ENCODE measurements around the gene GNG4. TPM values are rescaled to one million over a fixed set of nuclear protein-coding genes. Genes with fewer than 3 reads are reported as not detected.
"Not testable (repeated sequence)": the region's sequence is repeated elsewhere in the genome, so short reads cannot be mapped to it uniquely, and the experiment has no call there.

The GNG4 gene
- total and polyA plus RNA-seq, 5 donors from 2014 or later = not detected

- H3K27ac Mint-ChIP-seq = no peak overlapping the region
These were observed 17.8 kb downstream of the GNG4 start for GRCh38 chr1:235631816-235632215.

DNA sequence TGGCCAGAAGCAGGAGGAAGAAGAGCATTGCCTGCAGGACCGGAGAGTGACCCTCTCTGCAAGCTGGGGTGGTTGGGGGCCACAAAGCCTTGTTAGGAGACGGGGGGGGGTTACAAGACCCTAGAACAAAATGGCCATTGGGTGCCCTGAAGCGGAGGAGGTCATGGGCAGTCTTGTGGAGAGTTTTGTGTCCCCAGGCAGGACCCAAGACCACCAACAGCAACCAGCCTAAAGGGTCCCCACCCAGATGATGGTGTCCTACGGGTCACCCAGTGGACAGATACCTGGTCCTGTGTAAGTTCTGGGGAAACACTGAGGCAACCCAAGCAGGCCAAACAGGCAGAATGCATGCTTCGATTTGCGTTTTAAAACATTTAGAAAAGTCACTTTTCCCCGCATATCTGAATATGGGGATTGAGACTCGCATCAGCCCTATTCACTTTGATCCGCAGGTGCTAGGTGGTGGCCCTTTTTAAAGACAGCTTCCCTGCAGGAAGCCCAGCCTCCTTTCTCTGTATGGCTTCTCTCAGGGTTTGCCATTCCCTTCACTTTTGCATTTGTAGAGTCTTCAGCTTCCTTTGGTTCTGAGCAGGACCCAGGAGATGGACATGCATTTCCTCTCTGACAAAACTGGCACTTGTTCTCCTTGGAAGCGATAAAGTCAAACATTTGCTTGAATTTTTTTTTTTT is 21.1 kb downstream of the GNG4 start:
- Mint-ChIP-seq H3K4me3 (no peak overlapping the region), H3K36me3 (no peaks in the 10 kb centered on the region), H3K27ac (no peak overlapping the region), H3K27me3 (peaks cover 35% of the 10 kb centered on the region), H3K4me1 (peaks cover 0 to 7% (median 5%) of the 10 kb centered on the region in 4 donors), H3K9me3 (peaks cover 0 to 3% (median 0%) of the 10 kb centered on the region in 7 donors)
- Histone ChIP-seq H3K4me3 (ENCODE audit: low read depth, low read length) (no peak overlapping the region), H3K4me1 (ENCODE audit: control insufficient read depth, insufficient read depth, low read length, poor library complexity, severe bottlenecking) (no peaks in the 10 kb centered on the region), H3K9me3 (ENCODE audit: control insufficient read depth in 2 of 2, low read length in 2 of 2) (no peaks in the 10 kb centered on the region), H3K27me3 (ENCODE audit: control insufficient read depth, insufficient read depth, low read length) (no peaks in the 10 kb centered on the region), H3K27ac (ENCODE audit: insufficient read depth, low read length, poor library complexity, severe bottlenecking) (no peak overlapping the region), H3K36me3 (ENCODE audit: control insufficient read depth, insufficient read depth, low read length) (no peaks in the 10 kb centered on the region)
- ATAC-seq (ENCODE audit: low read depth in 2 of 2) = no peak
- DNase-seq = no peak

More at GRCh38 chr1:235631816-235632215, 17.8 kb downstream of the GNG4 start:
- DNase-seq (no peak), ATAC-seq (ENCODE audit: low read depth in 2 of 2) (no peak)
- peaks cover 0 to 7% (median 5%) of the 10 kb centered on the region in 4 donors for H3K4me1 Mint-ChIP-seq
- peaks cover 40% of the 10 kb centered on the region for H3K27me3 Mint-ChIP-seq
- H3K36me3 Mint-ChIP-seq = no peaks in the 10 kb centered on the region
- H3K4me3 ChIP-seq (ENCODE audit: low read depth, low read length) = no peak overlapping the region
- no peak overlapping the region for H3K4me3 Mint-ChIP-seq
- no peaks in the 10 kb centered on the region for H3K36me3 ChIP-seq (ENCODE audit: control insufficient read depth, insufficient read depth, low read length)
- no peaks in the 10 kb centered on the region for H3K4me1 ChIP-seq (ENCODE audit: control insufficient read depth, insufficient read depth, low read length, poor library complexity, severe bottlenecking)
- peaks cover 0 to 6% (median 0%) of the 10 kb centered on the region in 7 donors for H3K9me3 Mint-ChIP-seq
- no peaks in the 10 kb centered on the region for H3K9me3 ChIP-seq (ENCODE audit: control insufficient read depth in 2 of 2, low read length in 2 of 2)
- no peak overlapping the region for H3K27ac ChIP-seq (ENCODE audit: insufficient read depth, low read length, poor library complexity, severe bottlenecking)
- H3K27me3 ChIP-seq (ENCODE audit: control insufficient read depth, insufficient read depth, low read length) = peaks cover 3% of the 10 kb centered on the region

- DNase-seq (no peak), ATAC-seq (ENCODE audit: low read depth in 2 of 2) (no peak)
- H3K27ac Mint-ChIP-seq = no peak overlapping the region
- H3K4me3 Mint-ChIP-seq = no peak overlapping the region
- no peaks in the 10 kb centered on the region for H3K9me3 Mint-ChIP-seq
- no peaks in the 10 kb centered on the region for H3K36me3 ChIP-seq (ENCODE audit: control insufficient read depth, insufficient read depth, low read length)
- no peaks in the 10 kb centered on the region for H3K9me3 ChIP-seq (ENCODE audit: control insufficient read depth in 2 of 2, low read length in 2 of 2)
- no peak overlapping the region for H3K27ac ChIP-seq (ENCODE audit: insufficient read depth, low read length, poor library complexity, severe bottlenecking)
- no peaks in the 10 kb centered on the region for H3K4me1 Mint-ChIP-seq
- no peak overlapping the region for H3K4me3 ChIP-seq (ENCODE audit: low read depth, low read length)
- no peaks in the 10 kb centered on the region for H3K27me3 ChIP-seq (ENCODE audit: control insufficient read depth, insufficient read depth, low read length)
- peaks cover 18% of the 10 kb centered on the region for H3K27me3 Mint-ChIP-seq
- H3K4me1 ChIP-seq (ENCODE audit: control insufficient read depth, insufficient read depth, low read length, poor library complexity, severe bottlenecking) = no peaks in the 10 kb centered on the region
- H3K36me3 Mint-ChIP-seq = no peaks in the 10 kb centered on the region
These were observed 23.8 kb downstream of the GNG4 start for GRCh38 chr1:235625831-235626230.

GRCh38 chr1:235625340-235625739 is 24.2 kb downstream of the GNG4 start:
- Histone ChIP-seq H3K27me3 (ENCODE audit: control insufficient read depth, insufficient read depth, low read length) (no peaks in the 10 kb centered on the region), H3K4me3 (ENCODE audit: low read depth, low read length) (no peak overlapping the region), H3K4me1 (ENCODE audit: control insufficient read depth, insufficient read depth, low read length, poor library complexity, severe bottlenecking) (no peaks in the 10 kb centered on the region), H3K36me3 (ENCODE audit: control insufficient read depth, insufficient read depth, low read length) (no peaks in the 10 kb centered on the region), H3K9me3 (ENCODE audit: control insufficient read depth in 2 of 2, low read length in 2 of 2) (no peaks in the 10 kb centered on the region), H3K27ac (ENCODE audit: insufficient read depth, low read length, poor library complexity, severe bottlenecking) (no peak overlapping the region)
- Mint-ChIP-seq H3K27me3 (peaks cover 18% of the 10 kb centered on the region), H3K4me1 (no peaks in the 10 kb centered on the region), H3K4me3 (no peak overlapping the region), H3K9me3 (no peaks in the 10 kb centered on the region), H3K36me3 (no peaks in the 10 kb centered on the region), H3K27ac (no peak overlapping the region)
- no peak for ATAC-seq (ENCODE audit: low read depth in 2 of 2)
- DNase-seq = no peak

DNA sequence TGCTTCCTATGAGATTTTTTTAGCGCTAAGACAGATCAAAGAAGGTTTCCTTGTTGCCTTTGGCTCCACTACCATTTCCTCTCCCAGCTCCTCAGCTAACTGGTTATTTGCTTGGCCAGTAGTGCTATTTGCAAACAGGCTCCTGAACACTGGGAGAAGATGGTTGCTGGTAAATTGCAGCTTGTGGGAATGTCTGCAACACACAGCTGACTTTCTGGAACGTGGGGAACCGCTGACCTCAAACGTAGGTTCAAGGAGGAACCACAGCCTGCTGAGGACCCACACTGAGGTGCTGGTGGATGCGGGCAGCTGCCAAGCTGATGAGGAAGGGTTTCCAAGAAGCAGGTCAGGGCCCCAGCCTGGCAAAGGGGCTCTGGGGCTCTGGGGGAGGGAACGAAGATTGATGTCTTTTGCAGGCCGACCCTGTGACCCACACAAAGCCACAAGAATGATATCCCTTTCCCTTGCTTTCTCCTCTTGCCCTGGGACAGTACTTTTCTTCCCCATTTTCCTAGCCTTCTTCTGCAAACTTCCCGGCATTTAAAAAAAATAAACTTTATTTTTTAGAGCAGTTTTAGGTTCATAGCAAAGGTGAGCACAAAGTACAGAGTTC is 24.8 kb downstream of the GNG4 start:
- DNase-seq (no peak), ATAC-seq (ENCODE audit: low read depth in 2 of 2) (no peak)
- H3K4me3 ChIP-seq (ENCODE audit: low read depth, low read length) = no peak overlapping the region
- Mint-ChIP-seq H3K9me3 (no peaks in the 10 kb centered on the region), H3K4me3 (no peak overlapping the region), H3K27ac (no peak overlapping the region), H3K4me1 (no peaks in the 10 kb centered on the region), H3K27me3 (peaks cover 18% of the 10 kb centered on the region), H3K36me3 (no peaks in the 10 kb centered on the region)
- H3K36me3 ChIP-seq (ENCODE audit: control insufficient read depth, insufficient read depth, low read length) = no peaks in the 10 kb centered on the region
- H3K27ac ChIP-seq (ENCODE audit: insufficient read depth, low read length, poor library complexity, severe bottlenecking) = no peak overlapping the region
- H3K4me1 ChIP-seq (ENCODE audit: control insufficient read depth, insufficient read depth, low read length, poor library complexity, severe bottlenecking) = no peaks in the 10 kb centered on the region
- no peaks in the 10 kb centered on the region for H3K27me3 ChIP-seq (ENCODE audit: control insufficient read depth, insufficient read depth, low read length)
- no peaks in the 10 kb centered on the region for H3K9me3 ChIP-seq (ENCODE audit: control insufficient read depth in 2 of 2, low read length in 2 of 2)

- peaks cover 14% of the 10 kb centered on the region for H3K27me3 Mint-ChIP-seq
- ATAC-seq (ENCODE audit: low read depth in 2 of 2) = no peak
- no peaks in the 10 kb centered on the region for H3K36me3 ChIP-seq (ENCODE audit: control insufficient read depth, insufficient read depth, low read length)
- no peak overlapping the region for H3K27ac Mint-ChIP-seq
- no peaks in the 10 kb centered on the region for H3K36me3 Mint-ChIP-seq
- no peak overlapping the region for H3K4me3 ChIP-seq (ENCODE audit: low read depth, low read length)
- H3K27me3 ChIP-seq (ENCODE audit: control insufficient read depth, insufficient read depth, low read length) = no peaks in the 10 kb centered on the region
- H3K9me3 ChIP-seq (ENCODE audit: control insufficient read depth in 2 of 2, low read length in 2 of 2) = no peaks in the 10 kb centered on the region
- no peak for DNase-seq
- H3K4me1 Mint-ChIP-seq = no peaks in the 10 kb centered on the region
- no peaks in the 10 kb centered on the region for H3K4me1 ChIP-seq (ENCODE audit: control insufficient read depth, insufficient read depth, low read length, poor library complexity, severe bottlenecking)
- no peaks in the 10 kb centered on the region for H3K9me3 Mint-ChIP-seq
- no peak overlapping the region for H3K4me3 Mint-ChIP-seq
- no peak overlapping the region for H3K27ac ChIP-seq (ENCODE audit: insufficient read depth, low read length, poor library complexity, severe bottlenecking)
These were observed 26.4 kb downstream of the GNG4 start for GRCh38 chr1:235622936-235623779.

DNA sequence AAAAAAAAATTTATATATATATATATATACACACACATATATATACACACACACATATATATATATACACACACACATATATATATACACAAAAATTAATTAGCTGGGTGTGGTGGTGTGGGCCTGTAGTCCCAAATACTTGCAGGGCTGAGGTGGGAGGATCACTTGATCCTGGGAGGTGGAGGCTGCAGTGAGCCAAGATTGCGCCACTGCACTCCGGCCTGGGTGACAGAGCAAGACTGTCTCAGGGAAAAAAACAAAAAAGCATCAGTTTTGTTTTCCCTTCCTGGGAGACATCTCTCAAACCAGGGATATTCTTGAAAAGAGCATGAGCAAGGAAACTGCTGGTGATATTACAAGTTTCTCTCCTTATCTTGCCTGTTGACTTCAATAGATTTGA is 30.4 kb downstream of the GNG4 start:
- not testable (repeated sequence) for H3K27me3 ChIP-seq (ENCODE audit: control insufficient read depth, insufficient read depth, low read length); H3K9me3 Mint-ChIP-seq; H3K27me3 Mint-ChIP-seq; H3K27ac ChIP-seq (ENCODE audit: insufficient read depth, low read length, poor library complexity, severe bottlenecking); H3K4me1 ChIP-seq (ENCODE audit: control insufficient read depth, insufficient read depth, low read length, poor library complexity, severe bottlenecking); H3K36me3 Mint-ChIP-seq; H3K4me3 ChIP-seq (ENCODE audit: low read depth, low read length); H3K4me1 Mint-ChIP-seq; DNase-seq; H3K27ac Mint-ChIP-seq; H3K36me3 ChIP-seq (ENCODE audit: control insufficient read depth, insufficient read depth, low read length); H3K9me3 ChIP-seq (ENCODE audit: control insufficient read depth in 2 of 2, low read length in 2 of 2); ATAC-seq (ENCODE audit: low read depth in 2 of 2); H3K4me3 Mint-ChIP-seq

Data from CD4-positive, CD25-positive, alpha-beta regulatory T cell (primary cell).